ENCODE measurements around the gene BLID.

DNA sequence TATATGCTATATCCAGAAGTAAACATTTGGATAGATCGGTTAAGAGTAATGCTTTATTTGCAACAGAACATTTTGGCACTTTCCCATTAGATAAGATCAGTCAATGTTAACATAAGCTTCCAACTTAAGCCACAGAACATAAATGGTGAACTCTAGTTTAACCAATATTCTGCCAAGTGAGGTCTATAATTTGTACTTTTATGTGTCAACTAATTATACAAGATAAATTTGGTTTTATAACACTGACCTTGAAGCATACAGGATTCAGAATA, 23.5 kb upstream of the BLID start:
- no peak for TF ChIP-seq BACH1 (IDR thresholded peaks at IDR 0.05; ENCODE audit: borderline replicate concordance)
- TF ChIP-seq, protein P1, sequence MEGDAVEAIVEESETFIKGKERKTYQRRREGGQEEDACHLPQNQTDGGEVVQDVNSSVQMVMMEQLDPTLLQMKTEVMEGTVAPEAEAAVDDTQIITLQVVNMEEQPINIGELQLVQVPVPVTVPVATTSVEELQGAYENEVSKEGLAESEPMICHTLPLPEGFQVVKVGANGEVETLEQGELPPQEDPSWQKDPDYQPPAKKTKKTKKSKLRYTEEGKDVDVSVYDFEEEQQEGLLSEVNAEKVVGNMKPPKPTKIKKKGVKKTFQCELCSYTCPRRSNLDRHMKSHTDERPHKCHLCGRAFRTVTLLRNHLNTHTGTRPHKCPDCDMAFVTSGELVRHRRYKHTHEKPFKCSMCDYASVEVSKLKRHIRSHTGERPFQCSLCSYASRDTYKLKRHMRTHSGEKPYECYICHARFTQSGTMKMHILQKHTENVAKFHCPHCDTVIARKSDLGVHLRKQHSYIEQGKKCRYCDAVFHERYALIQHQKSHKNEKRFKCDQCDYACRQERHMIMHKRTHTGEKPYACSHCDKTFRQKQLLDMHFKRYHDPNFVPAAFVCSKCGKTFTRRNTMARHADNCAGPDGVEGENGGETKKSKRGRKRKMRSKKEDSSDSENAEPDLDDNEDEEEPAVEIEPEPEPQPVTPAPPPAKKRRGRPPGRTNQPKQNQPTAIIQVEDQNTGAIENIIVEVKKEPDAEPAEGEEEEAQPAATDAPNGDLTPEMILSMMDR (IDR thresholded peaks at IDR 0.05 in 2 of 3, conservative IDR thresholded peaks at IDR 0.05 in 1 of 3; ENCODE audit: control insufficient read depth in 2 of 3, extremely low read depth in 1 of 3, insufficient read depth in 1 of 3, low read depth in 3 of 3, low read length in 3 of 3), result no peak
